Activated CD4-positive, alpha-beta T cell treated with anti-CD3 and anti-CD28 coated beads, Interleukin-2, amount 50 U/mL, for 1 hour (primary cell): ENCODE measurements around the gene ATP23.
A peak's percentile ranks its signal among the peaks of the same experiment; 100 is the strongest.

Source experiments
- DNase-seq: peaks from one replicate; pipeline ENCODE4 v3.0.0-alpha.2; 2020

The ATP23 gene

DNA sequence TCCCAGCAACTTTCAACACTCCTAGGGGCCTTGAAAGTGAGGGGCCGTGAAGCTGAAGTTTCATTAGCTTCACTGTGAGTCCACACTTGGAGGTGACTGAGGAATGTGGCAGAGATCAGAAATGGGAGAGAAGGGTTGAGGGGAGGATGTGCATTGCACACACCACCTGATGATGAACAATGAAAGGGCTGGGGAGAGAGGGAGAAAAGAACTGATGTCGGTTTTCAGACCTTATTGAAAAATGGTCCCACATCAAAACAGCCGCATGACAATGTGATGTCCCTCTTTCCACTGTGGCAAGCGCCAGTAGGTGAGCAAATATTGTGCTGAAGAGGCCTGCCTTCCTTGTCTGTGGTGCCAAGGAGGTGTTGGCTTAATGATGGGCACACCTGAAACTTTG, 32.3 kb upstream of the ATP23 start:
- no peak for DNase-seq

DNA sequence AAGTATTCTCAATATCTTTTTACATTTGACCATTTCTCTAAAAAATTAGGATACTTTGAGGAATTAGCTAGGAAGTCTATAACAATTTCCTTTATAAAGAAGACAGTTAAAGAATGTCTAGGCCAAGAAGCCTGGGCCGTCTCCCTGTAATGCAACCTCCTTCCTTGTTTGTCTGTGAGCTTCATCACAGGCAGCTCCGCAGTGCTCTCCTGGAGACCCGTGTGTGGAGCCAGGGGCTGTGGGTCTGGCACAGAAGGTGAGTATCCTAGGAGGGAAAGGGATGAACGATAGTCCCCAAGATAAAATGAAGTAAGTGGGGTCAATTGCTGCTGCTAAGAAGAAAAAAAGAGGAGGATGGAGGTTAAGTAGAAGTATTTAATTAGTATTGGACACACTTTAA, 31.8 kb upstream of the ATP23 start:
- no peak for DNase-seq

DNA sequence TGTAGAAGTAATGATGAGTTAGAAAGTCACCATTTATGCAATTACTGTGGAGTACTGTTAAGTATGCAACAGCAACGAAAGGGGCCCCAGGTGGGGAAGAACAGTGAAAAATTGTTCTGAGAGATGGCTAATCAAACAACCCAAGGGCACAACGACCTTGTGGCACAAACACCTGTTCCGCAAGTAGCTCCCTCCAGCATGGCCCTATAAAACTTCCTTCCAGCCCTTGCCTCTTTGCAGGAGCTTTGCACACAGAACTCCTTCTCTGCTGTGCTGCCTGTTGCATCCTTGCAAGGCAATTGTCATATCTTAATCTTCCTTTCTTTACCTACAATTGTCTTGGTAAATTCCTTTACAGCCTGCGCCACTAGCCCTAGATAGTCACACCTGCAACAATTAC, 23.2 kb upstream of the ATP23 start:
- DNase-seq, result no peak

DNA sequence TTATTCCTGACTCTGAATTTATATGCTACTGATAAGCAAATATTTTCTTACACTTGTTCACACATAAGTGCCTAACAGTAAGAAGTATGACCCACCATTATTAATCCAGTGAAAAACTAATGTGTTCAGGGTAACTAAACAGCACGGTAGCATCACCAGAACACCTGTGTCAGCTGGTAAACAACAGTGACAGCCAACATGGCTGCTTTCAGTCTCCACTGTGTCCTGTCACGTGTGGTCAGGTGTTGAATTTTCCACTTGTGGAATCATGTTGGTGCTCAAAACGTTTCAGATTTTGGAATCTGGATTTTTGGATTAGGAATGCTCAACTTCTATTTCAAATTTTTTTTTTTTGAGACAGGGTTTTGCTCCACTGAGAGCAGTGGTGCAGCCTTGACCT, 14.3 kb upstream of the ATP23 start:
- no peak for DNase-seq

DNA sequence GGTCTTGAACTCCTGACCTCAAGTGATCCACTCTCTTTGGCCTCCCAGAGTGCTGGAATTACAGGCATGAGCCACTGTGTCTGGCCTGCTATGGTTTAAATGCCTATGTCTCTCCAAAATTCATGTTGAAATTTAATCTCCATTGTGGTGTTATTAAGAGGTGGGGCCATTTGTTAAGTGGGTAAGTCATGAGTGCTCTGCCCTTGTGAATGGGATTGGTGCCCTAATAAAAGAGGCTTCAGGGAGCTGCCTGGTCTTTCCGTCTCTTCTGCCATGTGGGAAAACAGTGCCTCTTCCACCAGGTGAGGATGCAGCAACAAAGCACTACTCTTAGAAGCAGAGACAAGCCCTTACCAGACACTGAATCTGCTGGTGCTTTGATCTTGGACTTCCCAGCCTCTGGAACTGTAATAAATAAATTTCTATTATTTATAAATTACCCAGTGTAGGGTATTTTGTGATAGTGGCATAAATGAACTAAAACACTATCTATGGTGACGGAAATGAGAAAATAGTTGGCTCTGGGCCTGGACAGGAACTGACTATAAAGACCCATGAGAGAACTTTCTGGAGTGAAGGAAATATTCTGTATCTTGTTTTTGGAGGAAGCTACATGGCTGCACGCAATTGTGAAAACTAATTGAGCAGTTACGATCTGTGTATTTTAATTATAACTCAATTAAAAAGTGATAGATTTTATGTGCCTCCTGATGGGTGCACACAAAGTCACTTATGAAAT, 12.1 kb upstream of the ATP23 start:
- DNase-seq, result no peak

DNA sequence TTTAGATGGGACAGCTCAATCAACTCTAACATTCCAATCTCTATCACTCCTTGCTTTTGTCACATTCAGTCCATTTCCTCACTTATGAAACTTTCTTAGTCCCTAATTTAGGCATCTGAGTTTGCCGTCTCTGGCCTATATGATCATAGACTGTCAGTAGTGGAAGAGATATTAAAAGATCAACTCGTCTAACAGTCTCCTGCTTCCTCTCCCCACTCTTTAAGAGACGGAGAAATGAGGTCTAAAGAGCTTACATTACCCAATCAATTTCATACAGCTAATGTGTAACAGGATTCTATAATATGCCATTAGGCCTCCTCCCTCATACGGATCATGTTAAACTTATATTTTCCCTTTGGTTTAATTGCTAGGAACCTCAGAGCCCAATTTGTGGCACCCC, 6.5 kb upstream of the ATP23 start:
- no peak for DNase-seq

DNA sequence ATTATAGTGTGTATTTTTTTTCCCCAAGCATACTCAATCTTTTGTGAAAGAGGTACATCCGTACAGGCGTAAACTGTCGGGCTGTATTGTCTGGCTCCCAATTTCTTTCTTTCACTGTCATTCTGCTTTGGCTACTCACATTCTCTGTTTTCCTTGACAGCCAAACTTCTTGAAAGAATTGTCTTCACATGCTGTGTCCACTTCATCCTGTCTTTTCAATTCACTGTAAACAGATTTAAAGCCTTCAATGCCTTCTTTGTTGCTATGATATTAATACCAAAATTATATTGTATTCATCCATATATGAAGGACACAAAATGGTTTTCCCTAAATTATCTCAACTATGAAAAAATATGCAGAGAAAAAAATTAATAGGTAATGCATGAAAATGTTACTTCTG, 6.0 kb upstream of the ATP23 start:
- DNase-seq, result no peak

DNA sequence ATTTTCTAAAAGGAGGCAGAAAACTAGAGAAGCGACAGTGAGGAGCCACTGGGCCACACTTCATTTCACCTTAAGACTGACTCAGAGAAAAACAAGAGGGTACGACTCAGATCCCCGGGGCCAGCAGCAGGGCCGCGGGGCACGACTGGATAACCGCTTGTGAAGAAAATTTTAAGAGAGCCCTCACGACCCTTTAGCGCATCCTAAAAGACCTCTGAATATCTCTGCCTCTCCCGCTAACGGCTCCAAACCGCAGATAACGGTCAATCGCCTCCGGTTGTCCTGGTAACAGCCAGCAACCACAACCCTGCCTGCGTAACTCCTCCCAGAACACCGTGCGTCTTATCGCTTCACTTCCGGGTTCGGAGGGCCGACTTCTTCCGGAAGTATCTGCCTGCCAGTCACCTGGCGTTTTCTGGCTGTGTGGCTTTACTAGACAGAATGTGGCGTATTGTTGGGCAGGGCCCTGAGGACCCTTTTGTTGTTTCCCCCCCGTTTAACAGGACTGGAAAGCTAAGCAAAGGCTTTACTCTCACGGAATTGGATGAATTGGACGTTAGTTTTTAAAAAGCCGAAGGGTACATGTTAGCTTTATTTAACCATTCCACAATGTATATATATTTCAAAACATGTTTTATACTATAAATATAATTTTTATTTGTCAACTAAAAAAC, 5.4 kb upstream of the ATP23 start:
- DNase-seq, result peak; percentile 84

DNA sequence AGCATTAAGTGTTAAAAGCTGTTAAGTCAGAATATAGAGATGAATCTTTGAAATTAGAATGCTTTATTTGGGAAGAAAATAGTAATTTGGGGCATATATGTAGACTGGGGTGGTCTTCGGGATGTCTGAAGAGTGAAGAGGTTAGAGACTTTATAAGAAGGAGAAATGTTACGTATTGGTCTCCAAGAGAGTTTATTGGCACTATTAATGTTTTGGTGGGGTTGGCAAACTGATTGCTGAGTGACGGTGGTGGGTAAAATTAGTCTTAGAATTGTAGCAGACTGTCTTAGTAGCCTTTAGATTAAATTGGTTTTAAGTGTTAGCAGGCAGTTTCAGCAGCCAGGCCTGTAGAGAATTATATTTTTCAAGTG, 4.9 kb upstream of the ATP23 start:
- no peak for DNase-seq

DNA sequence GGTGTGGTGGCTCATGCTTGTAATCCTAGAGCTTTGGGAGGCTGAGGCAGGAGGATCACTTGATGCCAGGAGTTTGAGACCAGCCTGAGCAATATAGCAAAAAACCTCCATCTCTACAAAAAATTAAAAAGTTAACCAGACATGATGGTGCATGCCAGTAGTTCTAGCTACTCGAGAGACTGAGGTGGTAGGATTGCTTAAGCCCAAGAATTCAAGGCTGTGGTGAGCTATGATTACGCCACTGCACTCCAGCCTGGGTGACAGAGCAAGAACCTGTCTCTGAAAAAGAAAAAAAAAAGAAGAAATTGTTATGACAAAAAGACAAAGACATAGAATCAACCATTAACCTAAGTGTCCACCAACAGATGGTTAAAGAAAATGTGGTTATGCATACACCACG, 2.1 kb upstream of the ATP23 start:
- no peak for DNase-seq

DNA sequence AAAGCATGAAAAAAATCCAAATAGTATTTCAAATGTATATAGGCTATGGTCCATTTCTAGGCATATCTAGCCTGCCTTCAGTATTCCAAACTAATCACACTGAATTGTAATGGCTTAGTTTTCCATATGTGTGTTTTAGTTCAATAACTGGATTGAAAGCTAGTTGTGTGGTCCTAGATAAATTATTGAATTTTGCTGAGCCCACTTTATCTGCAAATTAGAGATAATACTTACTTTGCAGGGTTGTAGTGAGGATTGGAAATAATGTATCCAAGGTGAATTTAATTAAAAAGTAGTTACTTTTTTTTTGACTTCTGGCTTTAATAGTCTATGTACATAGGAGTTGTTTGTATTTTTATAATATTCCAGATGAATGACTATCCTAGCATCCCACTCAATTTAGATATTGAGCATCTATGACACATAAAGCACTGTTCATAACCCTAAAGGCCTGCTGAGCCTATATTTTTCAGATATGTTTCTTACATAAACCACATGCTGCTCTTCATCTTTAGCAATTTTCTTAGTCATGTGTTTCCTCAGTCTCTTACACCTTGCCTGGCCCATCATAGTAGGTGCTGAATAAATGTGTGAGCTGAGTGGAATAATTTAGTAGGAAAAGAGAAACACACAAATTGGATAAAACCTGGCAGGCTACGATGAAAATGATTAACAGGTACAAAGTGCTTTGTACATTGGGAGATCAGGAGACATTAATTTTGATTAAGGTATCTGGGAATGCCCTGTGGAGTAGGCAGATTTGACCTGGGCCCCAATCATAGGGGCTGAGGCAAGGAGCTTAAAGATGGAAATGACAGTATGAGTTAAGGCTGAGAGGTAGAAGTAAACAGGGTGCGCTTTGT, 1.1 kb upstream of the ATP23 start:
- no peak for DNase-seq

DNA sequence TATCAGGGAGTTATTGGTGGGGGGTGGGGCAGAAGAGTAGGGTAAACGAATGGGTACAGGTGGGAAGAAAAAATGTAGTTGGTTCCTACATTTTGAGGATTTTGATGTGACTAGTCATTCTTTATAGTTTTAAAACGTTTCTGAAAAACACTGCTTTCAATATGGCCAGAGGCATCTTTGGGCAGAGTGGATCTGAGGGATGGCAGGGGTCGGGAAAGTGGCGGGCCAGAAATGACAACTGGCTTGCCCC, 527 bp upstream of the ATP23 start:
- no peak for DNase-seq

DNA sequence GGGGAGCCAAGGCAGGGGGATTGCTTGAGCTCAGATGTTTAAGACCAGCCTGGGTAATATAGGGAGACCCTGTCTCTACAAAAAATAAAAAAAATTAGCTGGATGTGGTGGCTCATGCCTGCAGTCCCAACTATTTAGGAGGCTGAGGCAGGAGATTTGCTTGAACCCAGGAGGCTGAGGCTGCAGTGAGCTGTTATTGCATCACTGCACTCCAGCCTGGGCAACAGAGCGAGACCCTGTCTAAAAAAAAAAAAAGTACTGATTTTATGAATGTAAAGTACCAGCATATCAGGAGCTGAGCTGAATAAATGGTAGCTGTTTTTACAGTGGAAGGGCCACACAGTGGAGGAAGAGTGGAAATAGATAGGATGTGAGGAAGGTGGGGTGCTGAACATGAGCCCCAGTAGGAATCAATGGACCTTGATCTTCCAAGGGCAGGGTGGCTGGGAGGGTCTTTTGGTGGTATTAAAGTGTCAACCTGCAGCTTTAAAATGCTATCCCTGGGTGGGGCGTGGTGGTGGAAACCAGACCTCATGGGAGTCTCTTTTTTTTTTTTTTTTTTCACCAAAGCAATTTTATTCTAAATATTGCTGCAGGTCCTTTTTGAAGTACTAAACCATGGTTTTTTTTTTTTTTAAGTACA, 2.2 kb downstream of the ATP23 start:
- no peak for DNase-seq

DNA sequence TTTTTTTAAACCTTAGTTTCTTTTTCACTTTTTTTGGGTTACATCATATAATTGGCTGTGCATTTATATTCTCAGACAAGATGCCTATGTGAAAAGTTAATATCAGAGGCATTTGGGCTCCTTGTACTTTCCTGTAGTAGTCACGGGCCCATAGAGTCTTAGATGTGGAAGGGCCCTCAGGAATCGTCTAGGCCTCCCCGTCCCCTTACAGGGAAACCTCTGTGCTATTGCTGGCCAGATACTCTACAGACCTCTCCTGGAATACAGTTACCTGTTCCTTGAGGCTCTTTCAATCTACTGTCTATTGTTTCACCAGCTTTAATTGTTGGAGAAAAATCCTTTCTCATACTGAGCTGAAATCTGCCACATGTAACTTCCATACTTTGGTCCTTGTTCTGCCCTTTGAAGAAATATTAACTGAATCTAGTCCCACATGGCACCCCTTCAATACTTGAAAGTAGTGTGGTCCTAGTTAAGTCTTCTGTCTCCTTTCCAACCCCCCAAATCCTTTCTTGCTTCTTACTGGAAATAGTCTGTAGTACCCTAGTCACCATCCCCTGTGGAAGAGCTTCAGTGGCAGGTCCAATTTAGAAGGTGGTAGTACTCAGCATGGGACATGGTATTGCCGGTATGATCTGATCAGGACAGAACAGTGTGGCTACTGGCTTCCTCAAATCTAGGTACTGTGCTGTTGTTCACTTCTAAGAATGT, 3.1 kb downstream of the ATP23 start:
- DNase-seq, result no peak

DNA sequence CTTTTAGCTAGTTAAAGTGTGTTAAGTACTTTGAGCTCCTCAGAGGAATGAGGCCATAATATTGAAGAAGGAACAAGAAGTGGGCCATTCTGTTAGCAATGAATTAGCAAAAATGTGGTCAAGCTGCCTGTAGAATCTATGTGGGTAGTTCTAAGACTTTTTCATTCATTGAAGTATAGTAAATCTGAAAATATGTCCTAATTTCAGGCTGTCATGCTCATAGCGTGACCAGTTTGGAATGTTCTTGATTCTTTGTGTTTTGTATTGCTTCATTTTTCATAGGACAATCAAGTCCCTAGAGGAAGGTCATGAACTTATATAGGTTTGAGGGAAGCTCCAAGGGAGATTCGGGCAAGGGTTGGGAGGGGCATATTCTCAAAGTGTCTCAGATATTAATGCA, 11.4 kb downstream of the ATP23 start:
- no peak for DNase-seq

DNA sequence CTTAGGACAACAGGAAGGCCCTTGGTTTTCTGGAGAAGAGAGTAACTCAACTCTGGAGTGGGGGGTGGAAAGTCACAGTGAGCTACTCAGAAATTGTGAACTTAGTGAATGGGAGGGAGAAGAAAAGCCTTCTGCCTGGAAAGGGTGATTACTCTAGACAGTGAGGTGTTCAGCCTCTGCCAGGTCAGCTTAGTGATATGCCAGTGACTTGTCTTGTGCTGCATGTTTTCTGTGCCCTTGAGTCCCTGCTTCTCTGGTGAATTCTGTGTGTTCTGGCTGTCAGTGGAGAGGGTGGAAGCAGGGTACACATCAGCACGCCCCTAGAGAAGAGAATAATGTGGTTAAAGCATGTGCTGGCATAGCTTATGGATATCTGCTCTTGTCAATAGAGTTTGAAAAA, 13.4 kb downstream of the ATP23 start:
- DNase-seq, result no peak

DNA sequence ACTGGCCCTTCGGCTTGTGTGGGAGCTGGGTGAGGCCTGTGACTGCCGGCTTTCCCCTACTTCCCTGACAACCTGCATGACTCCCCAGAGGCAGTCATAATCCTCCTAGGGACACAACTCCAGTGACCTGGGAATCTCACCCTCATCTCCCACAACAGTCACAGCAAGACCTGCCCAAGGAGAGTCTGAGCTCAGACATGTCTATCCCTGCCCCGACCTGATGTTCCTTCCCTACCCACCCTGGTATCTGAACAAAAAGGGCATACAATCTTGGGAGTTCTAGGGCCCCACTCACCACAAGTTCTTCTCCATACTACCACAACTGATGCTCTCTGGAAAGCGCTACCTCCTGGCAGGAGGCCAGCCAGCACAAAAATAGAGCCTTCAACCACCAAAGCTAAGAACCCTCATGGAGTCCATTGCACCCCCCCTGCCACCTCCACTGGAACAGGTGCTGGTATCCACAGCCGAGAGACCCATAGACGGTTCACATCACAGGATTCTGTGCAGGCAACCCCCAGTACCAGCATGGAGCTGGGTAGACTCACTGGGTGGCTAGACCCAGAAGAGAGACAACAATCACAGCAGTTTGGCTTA, 16.8 kb downstream of the ATP23 start:
- no peak for DNase-seq

DNA sequence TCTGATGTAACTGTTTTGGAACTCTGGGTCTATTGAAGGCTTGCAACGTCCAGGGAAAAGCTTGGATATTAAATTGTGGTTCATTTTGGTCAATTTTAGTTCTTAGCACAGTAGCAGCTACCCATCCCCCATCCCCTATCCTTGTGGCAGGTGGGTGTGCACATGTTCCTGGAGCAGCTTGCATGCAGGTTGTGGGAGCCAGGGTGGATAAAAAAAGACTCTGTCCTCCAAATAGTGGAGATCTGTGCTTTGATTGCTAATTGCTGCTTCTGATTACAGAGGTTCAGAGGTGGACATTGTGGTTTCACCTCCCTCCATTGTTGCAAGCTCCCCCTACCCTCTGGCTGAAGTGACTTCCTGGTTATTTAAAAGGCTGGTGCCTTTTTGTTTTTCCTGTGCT, 23.1 kb downstream of the ATP23 start:
- DNase-seq, result no peak

DNA sequence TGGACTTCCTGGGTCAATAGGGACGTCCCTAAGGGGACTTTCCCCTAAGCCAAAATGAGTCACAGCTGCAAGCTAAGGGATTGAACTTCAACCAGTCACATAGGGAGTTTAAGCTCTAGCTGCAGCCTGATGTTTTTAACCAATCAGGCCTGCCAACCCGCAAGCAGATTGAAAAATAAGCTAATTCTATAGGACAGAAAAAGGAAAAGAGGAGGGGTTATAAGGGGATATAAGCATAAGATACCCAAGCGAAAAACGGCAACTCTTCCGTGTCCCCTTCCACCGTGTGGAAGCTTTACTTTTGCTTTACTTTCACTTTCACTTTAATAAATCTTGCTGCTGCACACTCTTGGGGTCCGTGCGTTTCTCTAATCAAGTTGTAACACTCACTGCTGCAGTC, 24.4 kb downstream of the ATP23 start:
- DNase-seq, result no peak

DNA sequence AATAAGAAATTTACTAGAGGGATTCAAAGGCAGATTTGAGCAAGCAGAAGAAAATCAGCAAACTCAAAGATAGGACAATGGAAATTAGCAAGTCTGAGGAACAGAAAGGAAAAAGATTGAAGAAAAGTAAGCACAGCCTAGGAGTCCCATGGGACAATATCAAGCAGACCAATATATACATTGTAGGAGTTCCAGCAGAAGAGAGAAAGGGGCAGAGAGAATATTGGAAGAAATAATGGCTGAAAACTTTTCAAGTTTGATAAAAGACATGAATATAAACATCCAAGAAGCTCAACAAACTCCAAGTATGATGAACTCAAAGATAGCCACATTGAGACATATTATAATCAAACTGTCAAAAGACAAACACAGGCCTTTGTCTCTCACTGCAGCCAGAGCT, 25.2 kb downstream of the ATP23 start:
- DNase-seq, result no peak

DNA sequence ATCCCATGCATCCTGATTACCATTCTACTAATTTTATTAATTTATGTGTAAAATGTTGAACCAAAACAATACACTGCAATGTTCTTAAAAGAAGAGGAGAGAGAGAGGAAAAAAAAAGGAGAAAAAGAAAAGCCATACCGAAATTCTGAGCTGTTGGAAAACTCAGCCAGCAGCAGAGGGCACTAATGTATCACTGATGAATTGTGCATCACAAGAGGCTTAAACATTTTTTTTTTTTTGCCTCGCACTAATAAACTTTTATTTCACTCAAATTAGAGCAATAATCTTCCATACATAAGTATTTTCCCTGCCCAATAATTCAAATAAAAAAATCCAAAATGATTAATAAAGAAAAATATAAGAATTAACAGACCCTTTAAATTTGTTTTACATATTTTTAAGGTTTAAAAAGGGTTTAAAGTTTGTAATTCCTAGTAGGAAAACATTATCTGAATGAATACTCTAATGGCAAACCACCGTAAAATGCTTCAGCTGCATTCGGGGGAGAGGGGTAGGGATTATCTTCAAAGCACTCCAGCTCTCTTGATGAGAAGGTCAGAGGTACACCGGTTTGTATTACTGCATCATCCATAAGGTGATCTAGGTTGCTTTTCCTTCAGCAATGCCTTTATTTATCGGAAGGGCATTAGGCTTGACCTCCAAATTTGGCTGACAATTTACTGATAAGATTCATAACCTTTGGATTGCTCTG, 41.9 kb downstream of the ATP23 start:
- peak; percentile 13 for DNase-seq

DNA sequence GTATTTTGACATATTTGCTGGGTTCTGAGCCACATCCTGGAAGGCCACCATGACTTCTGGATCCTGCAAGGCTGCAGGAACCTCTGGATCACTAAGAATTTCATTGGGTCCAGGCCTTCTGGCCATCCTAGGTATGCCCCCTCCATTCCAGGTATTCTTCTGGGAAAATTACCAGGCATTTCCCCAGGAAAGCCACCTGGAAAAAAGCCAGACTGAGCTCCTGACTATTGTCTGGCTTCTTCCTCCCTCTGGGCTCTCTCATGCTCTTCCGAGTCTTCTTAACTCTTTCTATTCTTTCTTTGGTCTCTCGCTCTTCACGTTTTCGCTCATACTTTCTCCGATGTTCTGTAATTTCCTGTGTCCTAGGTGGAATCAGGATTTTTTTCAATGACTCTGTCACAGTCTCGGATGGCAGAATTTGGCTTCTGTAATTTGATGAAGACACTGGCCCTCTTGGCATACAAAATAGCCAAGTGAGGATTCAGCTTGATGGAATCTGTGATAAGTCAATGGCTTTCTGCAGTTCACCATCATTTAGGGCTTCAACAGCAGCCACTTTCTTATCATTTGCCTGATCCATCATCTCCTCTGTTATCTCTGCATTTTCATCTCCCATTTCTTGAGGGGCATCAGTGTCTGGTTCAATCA, 42.6 kb downstream of the ATP23 start:
- DNase-seq, result no peak
